ENCODE data around the gene LRRC38. TPM values are rescaled to one million over a fixed set of nuclear protein-coding genes. Genes with fewer than 3 reads are reported as not detected.
"Not testable (repeated sequence)": the region's sequence is repeated elsewhere in the genome, so short reads cannot be mapped to it uniquely, and the experiment has no call there.

LRRC38 gene, protein sequence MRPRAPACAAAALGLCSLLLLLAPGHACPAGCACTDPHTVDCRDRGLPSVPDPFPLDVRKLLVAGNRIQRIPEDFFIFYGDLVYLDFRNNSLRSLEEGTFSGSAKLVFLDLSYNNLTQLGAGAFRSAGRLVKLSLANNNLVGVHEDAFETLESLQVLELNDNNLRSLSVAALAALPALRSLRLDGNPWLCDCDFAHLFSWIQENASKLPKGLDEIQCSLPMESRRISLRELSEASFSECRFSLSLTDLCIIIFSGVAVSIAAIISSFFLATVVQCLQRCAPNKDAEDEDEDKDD
- not detected for total RNA-seq

GRCh38 chr1:13513895-13514546, at the start of gene LRRC38:
TSS of gene LRRC38 (minus strand) at chr1:13514003. CDS start at chr1:13513593, 410 bp downstream.
- DNase-seq (ENCODE audit: low spot score) = no peak

GRCh38 chr1:13562981-13563380, 49.2 kb upstream of the LRRC38 start:
- not testable (repeated sequence) for DNase-seq (ENCODE audit: low spot score)

DNA sequence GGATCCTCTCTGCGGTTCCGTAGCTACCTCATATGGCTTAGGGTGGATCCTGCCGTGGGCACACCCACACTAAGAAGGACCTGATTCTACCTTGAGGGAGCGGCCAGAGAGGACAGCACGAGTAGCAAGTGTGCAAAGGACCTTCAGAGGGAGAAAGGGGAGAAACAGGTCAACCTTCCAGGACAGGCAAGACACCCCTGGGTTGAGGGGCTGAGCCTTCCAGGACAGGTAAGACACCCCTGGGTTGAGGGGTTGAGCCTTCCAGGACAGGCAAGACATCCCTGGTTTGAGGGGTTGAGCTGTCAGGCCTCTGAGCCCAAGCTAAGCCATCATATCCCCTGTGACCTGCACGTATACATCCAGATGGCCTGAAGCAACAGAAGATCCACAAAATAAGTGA, 46.7 kb upstream of the LRRC38 start:
- no peak for DNase-seq (ENCODE audit: low spot score)

GRCh38 chr1:13556224-13556764, 42.5 kb upstream of the LRRC38 start:
- DNase-seq (ENCODE audit: low spot score) = no peak

GRCh38 chr1:13554798-13555197, 41.0 kb upstream of the LRRC38 start:
- DNase-seq (ENCODE audit: low spot score) = no peak

GRCh38 chr1:13550663-13551062, 36.9 kb upstream of the LRRC38 start:
- no peak for DNase-seq (ENCODE audit: low spot score)

DNA sequence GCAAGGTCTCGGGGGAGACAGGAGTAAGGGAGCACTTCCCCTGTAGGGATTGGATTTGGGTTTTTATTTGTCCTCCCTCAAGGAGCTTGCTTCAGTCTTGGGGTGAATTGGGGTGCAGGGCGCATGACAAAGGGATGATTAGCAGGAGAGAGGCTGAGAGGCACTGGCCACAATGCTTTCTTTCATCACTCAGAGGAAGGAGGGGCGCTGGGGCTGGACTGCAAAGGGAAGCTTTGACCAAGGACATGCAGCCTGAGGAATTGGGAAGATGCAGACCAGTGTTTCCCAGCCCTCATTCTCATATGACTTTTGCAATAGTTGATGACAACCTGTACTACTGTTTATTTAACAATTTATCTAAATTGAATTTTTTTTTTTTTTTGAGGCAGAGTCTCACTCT, 35.7 kb upstream of the LRRC38 start:
- no peak for DNase-seq (ENCODE audit: low spot score)

DNA sequence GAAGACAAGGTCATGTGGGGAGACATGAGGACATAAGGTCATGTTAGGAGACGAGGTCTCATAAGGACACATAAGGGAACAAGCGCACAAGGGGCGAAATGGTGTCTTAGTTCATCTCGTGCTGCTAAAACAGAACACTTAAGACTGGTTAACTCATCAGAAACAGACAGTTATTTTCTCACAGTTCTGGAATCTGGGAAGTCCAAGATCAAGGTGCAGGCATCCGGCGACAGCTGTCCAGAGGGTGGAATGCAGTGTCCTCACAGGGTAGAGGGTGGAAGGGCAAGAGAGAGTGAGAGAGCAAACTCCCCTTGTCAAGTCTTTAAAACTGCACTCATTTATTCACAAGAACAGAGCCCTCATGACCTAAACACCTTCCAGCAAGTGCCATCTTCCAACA, 35.2 kb upstream of the LRRC38 start:
- no peak for DNase-seq (ENCODE audit: low spot score)

DNA sequence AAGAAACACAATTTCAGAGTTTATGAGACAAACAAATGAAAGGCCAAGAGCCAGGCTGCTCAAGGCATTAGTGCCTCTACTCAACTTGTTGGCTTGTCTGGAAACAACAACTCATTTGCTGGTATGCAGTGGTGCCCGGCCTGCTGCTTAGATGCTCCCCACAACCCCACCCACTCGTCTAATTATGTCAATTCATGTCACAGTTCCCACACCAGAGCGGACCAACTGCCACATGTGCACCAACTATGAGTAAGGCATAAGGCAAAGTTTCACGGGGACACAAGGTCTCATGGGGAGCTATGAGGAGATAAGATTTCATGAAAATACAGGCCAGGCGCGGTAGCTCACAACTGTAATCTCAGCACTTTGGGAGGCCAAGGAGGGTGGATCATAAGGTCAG, 34.5 kb upstream of the LRRC38 start:
- no peak for DNase-seq (ENCODE audit: low spot score)

GRCh38 chr1:13546791-13547190, 33.0 kb upstream of the LRRC38 start:
- DNase-seq (ENCODE audit: low spot score) = no peak

GRCh38 chr1:13544221-13544556, 30.4 kb upstream of the LRRC38 start:
- DNase-seq (ENCODE audit: low spot score) = no peak

- peak; percentile 33 for DNase-seq (ENCODE audit: low spot score)
Observed at GRCh38 chr1:13543451-13544220, 29.8 kb upstream of the LRRC38 start.

DNA sequence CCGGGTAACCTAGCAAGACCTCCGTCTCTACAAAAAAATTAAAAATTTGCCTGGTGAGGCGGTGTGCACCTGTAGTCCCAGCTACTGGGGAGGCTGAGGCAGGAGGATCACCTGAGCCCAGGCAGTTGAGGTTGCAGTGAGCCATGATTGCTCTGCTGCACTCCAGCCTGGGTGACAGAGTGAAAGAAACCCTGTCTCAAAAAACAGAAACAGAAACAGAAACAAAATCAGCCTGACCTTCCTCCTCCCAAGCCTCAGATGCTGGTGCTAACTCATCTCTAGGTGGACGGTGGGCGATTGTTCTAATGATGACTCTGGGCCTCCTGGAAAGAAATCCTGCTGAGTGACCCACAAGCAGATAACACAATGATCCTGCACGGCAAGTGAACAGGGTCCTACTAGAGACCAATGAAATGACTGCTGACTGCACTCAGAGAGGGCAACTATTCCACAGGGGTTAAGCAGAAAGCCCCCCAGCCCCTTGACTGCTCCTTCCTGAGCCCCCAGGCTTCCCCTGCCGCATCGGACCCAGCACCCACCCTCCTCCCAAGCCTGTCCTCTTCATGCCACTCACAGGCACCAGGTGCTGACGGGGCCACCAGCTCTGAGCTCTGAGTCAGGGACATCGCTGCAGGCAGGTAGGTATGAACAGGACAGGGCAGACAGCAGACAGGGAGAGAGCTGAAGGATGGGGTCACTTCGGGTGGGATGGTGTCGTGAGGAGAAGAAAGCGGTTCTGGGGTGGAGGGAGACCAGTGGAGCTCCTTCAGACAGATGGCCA, 27.8 kb upstream of the LRRC38 start:
- no peak for DNase-seq (ENCODE audit: low spot score)

- peak; percentile 27 for DNase-seq (ENCODE audit: low spot score)
Observed at GRCh38 chr1:13540866-13541265, 27.1 kb upstream of the LRRC38 start.

DNA sequence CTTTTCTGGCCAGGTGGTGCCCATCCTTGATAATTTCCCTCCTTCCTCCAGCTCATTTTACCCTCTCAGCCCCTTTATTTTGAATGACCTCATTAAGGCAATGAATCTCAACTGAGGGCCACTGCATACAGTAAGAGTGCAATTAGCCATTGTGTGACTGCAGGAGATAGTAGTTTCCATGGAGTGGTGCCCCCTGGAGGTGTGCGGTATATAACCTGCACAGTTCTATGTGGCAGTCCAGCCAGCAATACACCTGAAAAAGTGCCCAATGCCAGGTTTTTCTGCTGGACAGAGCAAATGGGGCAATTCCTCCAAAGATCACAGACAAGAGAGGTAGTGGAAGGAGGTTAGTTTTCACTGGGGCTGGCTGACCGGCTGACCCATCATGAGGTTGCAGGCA, 25.9 kb upstream of the LRRC38 start:
- DNase-seq (ENCODE audit: low spot score) = no peak

DNA sequence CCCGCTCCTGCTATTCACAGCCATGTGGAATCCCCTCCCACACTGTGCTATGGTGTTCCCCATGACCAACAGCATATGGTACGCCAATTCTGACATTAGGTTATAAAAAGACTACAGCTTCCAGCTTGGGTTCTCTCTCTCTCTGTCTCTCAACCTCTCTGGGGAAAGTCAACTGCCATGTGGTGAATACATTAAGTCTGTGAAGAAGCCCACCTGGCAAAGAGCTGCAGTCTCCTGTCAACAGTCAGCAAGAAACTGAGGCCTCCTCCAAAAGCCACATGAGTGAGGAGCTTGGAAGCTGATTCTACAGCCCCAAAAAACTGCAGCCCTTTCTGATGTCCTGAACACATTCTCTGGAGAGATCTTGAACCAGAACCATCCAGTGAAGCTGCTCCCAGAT, 25.0 kb upstream of the LRRC38 start:
- DNase-seq (ENCODE audit: low spot score) = no peak

- no peak for DNase-seq (ENCODE audit: low spot score)
Observed at GRCh38 chr1:13536571-13536970, 22.8 kb upstream of the LRRC38 start.

DNA sequence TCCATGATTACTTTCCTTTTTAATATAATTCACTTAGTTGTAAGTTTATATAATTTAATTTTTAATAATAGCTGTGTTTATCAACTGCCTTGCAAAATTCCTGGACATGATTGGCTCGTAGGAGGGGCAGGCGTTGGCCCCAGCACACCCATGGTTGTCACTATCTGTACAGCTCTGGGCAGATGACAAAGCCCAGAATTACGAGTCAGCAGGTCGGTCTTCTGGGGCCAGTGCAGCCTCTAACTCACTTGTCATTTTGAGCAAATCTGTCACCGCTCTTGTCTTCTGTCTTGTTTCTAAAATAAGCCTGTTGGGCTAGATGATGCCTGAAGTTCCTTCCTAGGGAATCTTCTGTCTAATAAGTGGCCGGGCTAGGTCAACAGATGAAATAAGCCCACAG, 21.4 kb upstream of the LRRC38 start:
- no peak for DNase-seq (ENCODE audit: low spot score)

DNA sequence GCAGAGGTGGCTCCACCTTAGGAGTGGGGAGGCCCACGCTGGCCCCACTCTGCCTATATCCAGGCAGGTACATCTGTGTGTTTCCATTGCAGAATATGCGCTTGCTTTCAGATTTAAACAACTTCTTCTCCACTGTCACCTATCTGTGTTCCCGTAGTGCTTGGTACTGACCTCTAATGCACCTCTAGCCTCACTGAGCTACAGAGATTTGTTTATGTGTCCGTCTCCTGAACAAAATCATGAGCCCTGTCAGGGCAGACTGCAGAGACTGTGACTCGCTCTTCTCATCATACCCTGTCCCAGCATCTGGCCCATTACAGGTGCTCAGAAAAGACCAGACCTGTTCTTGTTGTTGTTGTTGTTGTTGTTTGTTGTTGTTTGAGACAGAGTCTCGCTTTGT, 14.5 kb upstream of the LRRC38 start:
- no peak for DNase-seq (ENCODE audit: low spot score)

- DNase-seq (ENCODE audit: low spot score) = no peak
Observed at GRCh38 chr1:13523780-13524477, 10.1 kb upstream of the LRRC38 start.

- DNase-seq (ENCODE audit: low spot score) = no peak
Observed at GRCh38 chr1:13520985-13521384, 7.2 kb upstream of the LRRC38 start.

Data from mucosa of gallbladder (tissue), 1 donor.